ENCODE measurements around the gene TRAIP. TPM values are rescaled to one million over a fixed set of nuclear protein-coding genes. Genes with fewer than 3 reads are reported as not detected.

Gene TRAIP
- total RNA-seq, 1 donor from 2014 or later: 2.6 TPM

DNA sequence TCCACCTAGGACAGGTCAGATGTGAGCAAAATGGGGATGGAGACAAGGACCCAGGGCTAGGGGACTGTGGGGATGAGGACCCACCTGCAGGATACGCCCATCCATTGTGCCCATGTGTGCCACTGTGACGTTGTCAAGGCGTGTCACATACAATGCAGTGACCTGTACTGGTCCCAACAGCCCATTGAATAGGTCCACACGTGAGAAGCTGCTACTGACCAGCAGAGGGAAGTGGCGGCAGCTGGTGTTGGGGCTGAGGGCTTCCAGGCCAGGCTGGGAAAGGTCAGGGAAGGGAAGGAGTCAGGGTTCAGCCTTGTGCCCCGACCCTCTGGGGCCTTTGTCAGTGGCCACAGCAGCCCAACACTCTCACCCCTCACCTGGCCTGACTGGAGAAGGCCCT, 42.6 kb upstream of the TRAIP start:
- Histone ChIP-seq H3K27me3 (ENCODE audit: control insufficient read depth in 3 of 3, insufficient read depth in 3 of 3, low read length in 3 of 3) (no peaks in the 10 kb centered on the region), H3K36me3 (ENCODE audit: control insufficient read depth in 3 of 3, insufficient read depth in 3 of 3, low read length in 3 of 3) (peaks cover 0 to 2% (median 0%) of the 10 kb centered on the region in 3 donors), H3K9ac (ENCODE audit: low read depth in 1 of 3, low read length in 3 of 3) (no peak overlapping the region), H3K9me3 (ENCODE audit: control insufficient read depth in 3 of 3, low read length in 3 of 3) (no peaks in the 10 kb centered on the region), H3K4me3 (ENCODE audit: low read length in 3 of 3) (no peak overlapping the region), H3K27ac (ENCODE audit: low read depth, low read length) (no peak overlapping the region), H3K4me1 (ENCODE audit: control insufficient read depth in 3 of 3, insufficient read depth in 3 of 3, low read length in 3 of 3) (peaks cover 12 to 17% (median 13%) of the 10 kb centered on the region in 3 donors)

DNA sequence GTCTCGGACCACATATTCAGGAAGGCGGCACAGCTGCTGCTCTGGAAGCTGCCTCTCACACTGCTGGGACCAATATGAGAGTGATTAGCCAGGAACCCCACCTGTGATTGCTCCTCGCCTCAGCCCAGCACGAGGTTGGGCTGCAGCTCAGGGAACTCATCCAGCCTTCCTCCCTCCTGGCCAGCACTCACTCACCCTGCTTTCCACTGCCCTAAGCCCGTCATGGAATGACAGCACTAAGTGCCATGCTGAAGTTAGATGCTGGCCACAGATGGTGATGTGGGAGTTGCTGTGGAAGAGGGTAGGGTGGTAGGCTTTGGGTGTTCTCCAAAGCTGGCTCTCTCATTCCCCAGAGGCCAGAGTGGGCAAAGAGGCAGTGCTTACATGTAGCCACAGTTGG, 40.0 kb upstream of the TRAIP start:
- Histone ChIP-seq H3K27me3 (ENCODE audit: control insufficient read depth in 3 of 3, insufficient read depth in 3 of 3, low read length in 3 of 3) (no peaks in the 10 kb centered on the region), H3K4me3 (ENCODE audit: low read length in 3 of 3) (no peak overlapping the region), H3K27ac (ENCODE audit: low read depth, low read length) (no peak overlapping the region), H3K36me3 (ENCODE audit: control insufficient read depth in 3 of 3, insufficient read depth in 3 of 3, low read length in 3 of 3) (peaks cover 0 to 2% (median 0%) of the 10 kb centered on the region in 3 donors), H3K9ac (ENCODE audit: low read depth in 1 of 3, low read length in 3 of 3) (no peak overlapping the region), H3K9me3 (ENCODE audit: control insufficient read depth in 3 of 3, low read length in 3 of 3) (no peaks in the 10 kb centered on the region), H3K4me1 (ENCODE audit: control insufficient read depth in 3 of 3, insufficient read depth in 3 of 3, low read length in 3 of 3) (peaks cover 8 to 9% (median 8%) of the 10 kb centered on the region in 3 donors)

DNA sequence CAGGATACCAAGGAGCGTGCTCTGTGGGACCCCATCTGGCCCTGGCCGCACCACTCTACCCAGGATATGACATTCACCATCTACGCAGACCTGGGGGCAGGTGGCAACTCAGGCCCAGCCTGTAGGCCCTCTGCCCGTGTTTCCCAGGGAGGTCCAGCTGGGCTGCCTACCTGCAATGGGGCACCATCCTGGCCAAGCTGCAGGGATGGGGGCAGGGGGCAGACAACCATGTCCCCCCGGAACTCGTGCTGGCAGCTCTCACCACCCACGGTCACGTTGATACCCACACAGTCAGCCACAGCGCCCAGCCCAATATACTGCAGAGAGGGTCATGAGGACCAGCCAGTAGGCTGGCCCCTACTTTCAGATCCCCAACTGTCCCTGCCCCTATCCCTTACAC, 39.4 kb upstream of the TRAIP start:
- H3K27ac ChIP-seq (ENCODE audit: low read depth, low read length): no peak overlapping the region

DNA sequence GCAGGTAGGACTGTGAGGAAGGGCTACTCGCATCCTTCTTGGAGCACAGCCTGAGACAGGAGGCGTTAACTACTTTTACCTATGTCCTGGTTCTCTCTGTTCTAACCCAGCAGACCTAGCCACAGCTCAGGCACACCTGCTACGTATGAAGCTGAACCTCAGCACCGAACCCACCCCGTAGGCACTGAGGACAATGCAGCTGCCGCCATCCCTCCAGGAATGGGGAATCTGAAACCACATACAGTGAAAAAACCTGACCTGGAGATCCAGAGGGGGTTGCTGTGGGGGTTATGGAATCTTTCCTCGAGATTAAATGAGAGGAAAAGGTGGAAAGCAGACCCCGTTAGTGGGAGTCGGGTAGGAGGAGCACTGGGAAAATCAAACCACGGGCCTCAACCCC, 32.9 kb upstream of the TRAIP start:
- Histone ChIP-seq H3K9ac (ENCODE audit: low read depth in 1 of 3, low read length in 3 of 3) (no peak overlapping the region), H3K27ac (ENCODE audit: low read depth, low read length) (no peak overlapping the region), H3K4me1 (ENCODE audit: control insufficient read depth in 3 of 3, insufficient read depth in 3 of 3, low read length in 3 of 3) (no peaks in the 10 kb centered on the region), H3K4me3 (ENCODE audit: low read length in 3 of 3) (no peak overlapping the region), H3K36me3 (ENCODE audit: control insufficient read depth in 3 of 3, insufficient read depth in 3 of 3, low read length in 3 of 3) (no peaks in the 10 kb centered on the region), H3K9me3 (ENCODE audit: control insufficient read depth in 3 of 3, low read length in 3 of 3) (no peaks in the 10 kb centered on the region), H3K27me3 (ENCODE audit: control insufficient read depth in 3 of 3, insufficient read depth in 3 of 3, low read length in 3 of 3) (no peaks in the 10 kb centered on the region)

More for the DNA sequence above, 39.4 kb upstream of the TRAIP start:
- Histone ChIP-seq H3K4me3 (ENCODE audit: low read length in 3 of 3) (no peak overlapping the region), H3K9me3 (ENCODE audit: control insufficient read depth in 3 of 3, low read length in 3 of 3) (no peaks in the 10 kb centered on the region), H3K9ac (ENCODE audit: low read depth in 1 of 3, low read length in 3 of 3) (no peak overlapping the region), H3K36me3 (ENCODE audit: control insufficient read depth in 3 of 3, insufficient read depth in 3 of 3, low read length in 3 of 3) (peaks cover 0 to 2% (median 0%) of the 10 kb centered on the region in 3 donors), H3K4me1 (ENCODE audit: control insufficient read depth in 3 of 3, insufficient read depth in 3 of 3, low read length in 3 of 3) (peaks cover 3% of the 10 kb centered on the region in 3 donors), H3K27me3 (ENCODE audit: control insufficient read depth in 3 of 3, insufficient read depth in 3 of 3, low read length in 3 of 3) (no peaks in the 10 kb centered on the region)

DNA sequence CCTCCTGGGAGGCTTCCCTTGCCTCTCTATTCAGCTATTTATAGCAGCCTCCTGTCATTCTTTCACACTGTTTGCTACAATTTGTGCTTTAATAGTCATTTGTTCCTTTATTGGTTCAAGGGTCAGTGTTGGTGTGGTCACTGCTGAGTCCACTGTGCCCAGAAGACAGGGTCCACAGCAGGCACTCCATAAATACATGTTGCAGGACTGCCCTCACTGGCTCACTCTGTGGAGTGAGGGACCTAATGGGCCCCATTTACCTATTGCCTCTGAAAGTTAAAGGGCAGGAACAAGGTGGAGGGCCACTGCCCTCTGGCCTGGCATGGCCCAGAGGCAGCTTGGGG, 30.5 kb upstream of the TRAIP start:
- Histone ChIP-seq H3K27me3 (ENCODE audit: control insufficient read depth in 3 of 3, insufficient read depth in 3 of 3, low read length in 3 of 3) (no peaks in the 10 kb centered on the region), H3K36me3 (ENCODE audit: control insufficient read depth in 3 of 3, insufficient read depth in 3 of 3, low read length in 3 of 3) (no peaks in the 10 kb centered on the region), H3K4me1 (ENCODE audit: control insufficient read depth in 3 of 3, insufficient read depth in 3 of 3, low read length in 3 of 3) (peaks cover 8 to 10% (median 10%) of the 10 kb centered on the region in 3 donors), H3K4me3 (ENCODE audit: low read length in 3 of 3) (no peak overlapping the region), H3K9me3 (ENCODE audit: control insufficient read depth in 3 of 3, low read length in 3 of 3) (no peaks in the 10 kb centered on the region), H3K27ac (ENCODE audit: low read depth, low read length) (no peak overlapping the region), H3K9ac (ENCODE audit: low read depth in 1 of 3, low read length in 3 of 3) (no peak overlapping the region)

DNA sequence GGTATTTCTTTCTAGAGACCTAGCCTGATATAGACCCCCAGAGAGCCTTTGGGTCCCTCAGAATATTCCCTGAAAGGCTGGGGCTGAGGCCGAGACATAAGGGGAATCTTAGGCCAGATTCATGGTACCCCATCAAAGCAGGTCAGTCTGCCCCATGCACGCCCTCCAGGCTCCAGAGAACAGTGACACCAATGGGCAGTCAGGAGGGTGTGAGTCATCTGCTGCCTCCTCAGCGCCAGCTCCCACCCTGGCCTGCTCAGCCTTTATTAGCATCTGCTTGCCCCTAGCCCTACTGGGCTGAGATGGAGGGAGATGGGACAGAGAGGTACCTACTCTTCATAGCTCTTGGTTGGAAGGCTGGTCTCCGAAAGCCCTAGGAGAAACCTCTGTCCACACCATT, 27.6 kb upstream of the TRAIP start:
- peaks cover 18 to 27% (median 27%) of the 10 kb centered on the region in 3 donors for H3K4me1 ChIP-seq (ENCODE audit: control insufficient read depth in 3 of 3, insufficient read depth in 3 of 3, low read length in 3 of 3)
- no peak overlapping the region for H3K27ac ChIP-seq (ENCODE audit: low read depth, low read length)
- H3K36me3 ChIP-seq (ENCODE audit: control insufficient read depth in 3 of 3, insufficient read depth in 3 of 3, low read length in 3 of 3): no peaks in the 10 kb centered on the region
- no peak overlapping the region for H3K9ac ChIP-seq (ENCODE audit: low read depth in 1 of 3, low read length in 3 of 3)
- no peaks in the 10 kb centered on the region for H3K27me3 ChIP-seq (ENCODE audit: control insufficient read depth in 3 of 3, insufficient read depth in 3 of 3, low read length in 3 of 3)
- H3K9me3 ChIP-seq (ENCODE audit: control insufficient read depth in 3 of 3, low read length in 3 of 3): no peaks in the 10 kb centered on the region
- no peak overlapping the region for H3K4me3 ChIP-seq (ENCODE audit: low read length in 3 of 3)

DNA sequence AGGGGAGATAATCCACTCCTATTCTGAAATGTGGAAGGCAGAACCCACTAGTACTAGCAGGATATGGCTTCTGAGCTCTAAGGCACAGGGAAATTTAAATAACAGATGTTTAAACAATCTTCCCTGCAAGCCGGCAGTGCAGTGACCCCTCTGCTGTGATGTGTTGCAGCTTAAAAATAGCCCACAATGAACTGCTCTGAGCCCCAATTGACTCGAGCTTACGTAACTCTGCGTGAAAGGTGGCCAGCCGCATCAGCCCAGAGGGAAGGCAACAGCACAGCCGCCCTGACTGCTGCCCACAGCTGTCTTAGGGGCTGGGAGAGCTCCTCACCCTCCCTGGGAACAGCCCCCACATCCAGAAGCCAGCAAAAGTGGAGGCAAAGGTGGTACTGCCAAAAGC, 25.8 kb upstream of the TRAIP start:
- Histone ChIP-seq H3K4me1 (ENCODE audit: control insufficient read depth in 3 of 3, insufficient read depth in 3 of 3, low read length in 3 of 3) (peaks cover 18 to 27% (median 27%) of the 10 kb centered on the region in 3 donors), H3K4me3 (ENCODE audit: low read length in 3 of 3) (peak overlapping the region in 1 of 3 donors; percentile 35), H3K27ac (ENCODE audit: low read depth, low read length) (peak overlapping the region; percentile 28), H3K9me3 (ENCODE audit: control insufficient read depth in 3 of 3, low read length in 3 of 3) (no peaks in the 10 kb centered on the region), H3K36me3 (ENCODE audit: control insufficient read depth in 3 of 3, insufficient read depth in 3 of 3, low read length in 3 of 3) (no peaks in the 10 kb centered on the region), H3K27me3 (ENCODE audit: control insufficient read depth in 3 of 3, insufficient read depth in 3 of 3, low read length in 3 of 3) (no peaks in the 10 kb centered on the region), H3K9ac (ENCODE audit: low read depth in 1 of 3, low read length in 3 of 3) (peak overlapping the region in 2 of 3 donors; percentile 12 to 50)

DNA sequence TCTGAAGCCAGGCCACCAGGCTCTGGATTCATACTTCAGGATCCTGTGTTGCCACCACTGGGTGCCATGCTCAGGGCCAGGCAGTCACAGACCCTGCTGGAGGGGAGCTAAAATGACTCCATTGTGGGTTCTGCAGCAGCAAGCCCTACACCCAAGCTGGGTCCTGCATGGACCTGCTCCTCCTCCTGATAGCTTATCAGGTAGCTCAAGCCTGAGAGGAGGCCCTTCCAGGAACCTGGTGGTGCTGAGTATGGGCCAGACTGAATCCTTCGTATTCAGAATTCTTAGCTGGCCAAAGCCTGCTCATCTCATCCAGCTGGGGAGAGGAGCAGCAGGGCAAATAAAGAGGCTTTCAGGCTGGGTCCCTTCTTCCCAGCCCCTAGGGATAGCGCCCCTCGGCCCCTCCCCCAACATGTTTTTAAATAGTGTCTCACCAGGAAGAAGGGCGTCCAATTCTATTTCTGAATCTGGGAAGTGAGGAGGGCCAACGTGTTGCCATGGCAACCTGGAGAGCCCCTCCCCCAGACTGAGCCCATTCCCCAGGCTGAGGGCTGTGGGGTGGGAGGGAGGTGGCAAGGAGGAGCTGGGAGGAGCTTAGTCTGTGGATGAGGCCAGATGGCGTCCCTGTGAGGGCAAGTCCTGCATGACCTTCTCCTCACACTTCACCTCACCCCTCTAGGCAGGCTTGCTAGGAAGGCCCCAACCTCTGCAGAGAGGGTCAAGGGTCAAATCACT, 24.4 kb upstream of the TRAIP start:
- H3K27me3 ChIP-seq (ENCODE audit: control insufficient read depth in 3 of 3, insufficient read depth in 3 of 3, low read length in 3 of 3): no peaks in the 10 kb centered on the region
- H3K27ac ChIP-seq (ENCODE audit: low read depth, low read length): no peak overlapping the region
- H3K4me1 ChIP-seq (ENCODE audit: control insufficient read depth in 3 of 3, insufficient read depth in 3 of 3, low read length in 3 of 3): peaks cover 18 to 27% (median 27%) of the 10 kb centered on the region in 3 donors
- peak overlapping the region in 1 of 3 donors; percentile 25 for H3K9ac ChIP-seq (ENCODE audit: low read depth in 1 of 3, low read length in 3 of 3)
- no peaks in the 10 kb centered on the region for H3K36me3 ChIP-seq (ENCODE audit: control insufficient read depth in 3 of 3, insufficient read depth in 3 of 3, low read length in 3 of 3)
- no peaks in the 10 kb centered on the region for H3K9me3 ChIP-seq (ENCODE audit: control insufficient read depth in 3 of 3, low read length in 3 of 3)
- H3K4me3 ChIP-seq (ENCODE audit: low read length in 3 of 3): no peak overlapping the region

DNA sequence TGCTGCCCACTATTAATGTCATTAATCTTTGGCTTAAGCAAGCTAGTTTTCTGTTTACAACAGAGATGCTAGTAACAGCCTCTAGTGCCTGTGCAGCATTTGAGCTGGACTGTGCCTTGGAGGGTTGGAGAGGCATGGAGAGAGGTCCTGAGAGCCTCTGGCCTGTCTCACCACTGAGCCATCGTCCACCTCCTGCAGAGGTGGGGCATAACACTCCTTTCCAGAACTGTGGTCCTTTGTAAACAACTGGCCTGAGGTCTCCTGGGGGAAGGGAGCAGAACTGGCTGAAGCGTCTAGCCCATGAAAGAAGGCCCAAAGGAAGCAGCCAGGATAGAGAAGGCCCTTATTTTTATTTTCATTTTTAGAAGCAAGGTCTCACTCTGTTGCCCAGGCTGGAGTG, 23.4 kb upstream of the TRAIP start:
- H3K4me1 ChIP-seq (ENCODE audit: control insufficient read depth in 3 of 3, insufficient read depth in 3 of 3, low read length in 3 of 3): peaks cover 18 to 27% (median 27%) of the 10 kb centered on the region in 3 donors
- no peaks in the 10 kb centered on the region for H3K36me3 ChIP-seq (ENCODE audit: control insufficient read depth in 3 of 3, insufficient read depth in 3 of 3, low read length in 3 of 3)
- no peaks in the 10 kb centered on the region for H3K27me3 ChIP-seq (ENCODE audit: control insufficient read depth in 3 of 3, insufficient read depth in 3 of 3, low read length in 3 of 3)
- H3K27ac ChIP-seq (ENCODE audit: low read depth, low read length): no peak overlapping the region
- no peaks in the 10 kb centered on the region for H3K9me3 ChIP-seq (ENCODE audit: control insufficient read depth in 3 of 3, low read length in 3 of 3)
- H3K9ac ChIP-seq (ENCODE audit: low read depth in 1 of 3, low read length in 3 of 3): no peak overlapping the region
- H3K4me3 ChIP-seq (ENCODE audit: low read length in 3 of 3): no peak overlapping the region

DNA sequence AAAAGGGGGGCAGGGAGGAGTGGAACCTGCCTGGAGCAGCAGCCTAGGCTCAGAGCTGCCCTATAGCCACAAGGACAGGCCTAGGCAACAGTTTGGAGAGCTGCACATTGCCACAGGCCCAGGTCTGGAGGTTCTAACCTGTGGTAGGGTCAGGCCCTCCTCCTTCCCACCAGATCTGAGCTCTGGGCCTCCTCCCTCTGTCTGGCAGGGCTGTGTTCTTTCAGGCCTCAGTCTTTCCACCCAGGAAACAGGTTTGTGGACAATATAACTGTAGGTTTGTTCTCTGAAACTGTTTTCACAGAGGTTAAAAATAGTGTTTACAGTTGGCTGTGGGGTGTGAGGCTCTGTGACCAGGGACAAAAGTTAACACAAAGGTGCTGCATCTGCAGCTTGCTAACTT, 22.3 kb upstream of the TRAIP start:
- Histone ChIP-seq H3K36me3 (ENCODE audit: control insufficient read depth in 3 of 3, insufficient read depth in 3 of 3, low read length in 3 of 3) (no peaks in the 10 kb centered on the region), H3K4me3 (ENCODE audit: low read length in 3 of 3) (no peak overlapping the region), H3K27me3 (ENCODE audit: control insufficient read depth in 3 of 3, insufficient read depth in 3 of 3, low read length in 3 of 3) (no peaks in the 10 kb centered on the region), H3K9ac (ENCODE audit: low read depth in 1 of 3, low read length in 3 of 3) (no peak overlapping the region), H3K4me1 (ENCODE audit: control insufficient read depth in 3 of 3, insufficient read depth in 3 of 3, low read length in 3 of 3) (peaks cover 18 to 27% (median 27%) of the 10 kb centered on the region in 3 donors), H3K9me3 (ENCODE audit: control insufficient read depth in 3 of 3, low read length in 3 of 3) (no peaks in the 10 kb centered on the region), H3K27ac (ENCODE audit: low read depth, low read length) (no peak overlapping the region)
